HepG2 (cell line): ENCODE data around the gene HINFP. TPM values are rescaled to one million over a fixed set of nuclear protein-coding genes. Genes with fewer than 3 reads are reported as not detected.

Source experiments
- ATF7 ChIP-seq, 2 experiments: fragments of 450-650 bp in 1 of 2; sonication (generic) in 1 of 2; formaldehyde crosslinking in 1 of 2; IDR thresholded peaks; 2 replicates each; pipeline versions ENCODE4 v1.4.0 to v1.6.1; 2016 to 2020; ENCODE audit warnings: antibody characterized with exemption in 1 of 2, mild to moderate bottlenecking in 1 of 2, missing genetic modification reagents in 1 of 2
- CREM ChIP-seq, 2 experiments: sonication (generic) in 1 of 2; formaldehyde crosslinking in 1 of 2; IDR thresholded peaks; 2 replicates each; pipeline versions ENCODE4 v1.4.0 to v1.6.1; 2016 to 2020; ENCODE audit warnings: antibody characterized with exemption in 1 of 2, mild to moderate bottlenecking in 1 of 2, missing genetic modification reagents in 1 of 2
- FOXJ3 ChIP-seq: sonication (generic); formaldehyde crosslinking; IDR thresholded peaks from 2 replicates; pipeline ENCODE4 v1.4.0; 2020; ENCODE audit warnings: missing genetic modification reagents, mild to moderate bottlenecking, borderline replicate concordance
- HOXA9 ChIP-seq: sonication (generic); formaldehyde crosslinking; IDR thresholded peaks from 2 replicates; pipeline ENCODE4 v1.8.1; 2022; ENCODE audit warnings: missing genetic modification reagents, mild to moderate bottlenecking, moderate library complexity, borderline replicate concordance
- MTF2 ChIP-seq: sonication (generic); formaldehyde crosslinking; IDR thresholded peaks from 2 replicates; pipeline ENCODE4 v1.5.0; 2020; ENCODE audit warnings: missing genetic modification reagents, borderline replicate concordance
- MYNN ChIP-seq: sonication (generic); formaldehyde crosslinking; IDR thresholded peaks from 2 replicates; pipeline ENCODE4 v1.4.0; 2020; ENCODE audit warnings: mild to moderate bottlenecking, low read depth, missing genetic modification reagents
- NFRKB ChIP-seq: fragments of 450-650 bp; IDR thresholded peaks from 2 replicates; pipeline ENCODE4 v1.6.1; 2017
- RBFOX2 ChIP-seq: fragments of 200-400 bp; formaldehyde crosslinking; IDR thresholded peaks from 2 replicates; pipeline ENCODE4 v1.6.1; 2017; ENCODE audit warnings: low read depth, mild to moderate bottlenecking, low read length
- RFXANK ChIP-seq: IDR thresholded peaks from 2 replicates; pipeline ENCODE4 v1.6.1; 2016
- SMARCC2 ChIP-seq: fragments of 450-650 bp; IDR thresholded peaks from 2 replicates; pipeline ENCODE4 v1.6.1; 2017; ENCODE audit warnings: antibody characterized with exemption, mild to moderate bottlenecking
- TARDBP ChIP-seq: sonication (generic); formaldehyde crosslinking; IDR thresholded peaks from 2 replicates; pipeline ENCODE4 v1.8.0; 2022; ENCODE audit warnings: mild to moderate bottlenecking, missing genetic modification reagents
- ZBTB38 ChIP-seq: sonication (generic); formaldehyde crosslinking; IDR thresholded peaks from 2 replicates; pipeline ENCODE4 v1.5.1; 2020; ENCODE audit warnings: mild to moderate bottlenecking, missing genetic modification reagents
- ZNF124 ChIP-seq: sonication (generic); formaldehyde crosslinking; IDR thresholded peaks from 2 replicates; pipeline ENCODE4 v1.4.0; 2020; ENCODE audit warnings: missing genetic modification reagents
- ZNF720 ChIP-seq: sonication (generic); formaldehyde crosslinking; IDR thresholded peaks from 2 replicates; pipeline ENCODE4 v1.4.0; 2020; ENCODE audit warnings: missing genetic modification reagents
- ZNF850 ChIP-seq: sonication (generic); formaldehyde crosslinking; conservative IDR thresholded peaks from 2 replicates; pipeline ENCODE4 v1.9.0; 2021; ENCODE audit warnings: mild to moderate bottlenecking, missing genetic modification reagents
- polyA plus RNA-seq, 8 experiments: library from polyadenylated mRNA; depleted of rRNA in 3 of 8; stranded (reverse) in 7 of 8; unstranded in 1 of 8; fragments of >200 nt; fragmentation: Illumina TruSeq in 4 of 8; extraction: Trizol in 4 of 8; gene quantifications; 2 replicates each; pipeline versions ENCODE4 v1.2.1 to v1.2.3, GENCODE V29; 2011 to 2016; ENCODE audit warnings: low read depth in 4 of 8, missing spikeins in 1 of 8, mixed read lengths in 1 of 8; ENCODE audit not compliant: insufficient read depth in 1 of 8
- total RNA-seq, 5 experiments: library from RNA; depleted of rRNA; stranded (reverse); fragments of >200 nt; fragmentation: Illumina TruSeq; extraction: Trizol; gene quantifications; 2 replicates each; pipeline ENCODE4 v1.2.3, GENCODE V29; 2016; ENCODE audit warnings: low read depth in 1 of 5
- TF ChIP-seq, protein P1 (sequence below): sonication (generic); formaldehyde crosslinking; IDR thresholded peaks from 2 replicates; pipeline ENCODE4 v1.5.0; 2020; ENCODE audit warnings: mild to moderate bottlenecking, missing genetic modification reagents
- TF ChIP-seq, protein P2 (sequence below): sonication (generic); formaldehyde crosslinking; IDR thresholded peaks from 2 replicates; pipeline ENCODE4 v1.5.1; 2020; ENCODE audit warnings: missing genetic modification reagents, mild to moderate bottlenecking, borderline replicate concordance
- TF ChIP-seq, protein P3 (sequence below): sonication (generic); formaldehyde crosslinking; IDR thresholded peaks from 2 replicates; pipeline ENCODE4 v1.4.0; 2020; ENCODE audit warnings: low read depth, missing genetic modification reagents
- TF ChIP-seq, protein P4 (sequence below): sonication (generic); formaldehyde crosslinking; conservative IDR thresholded peaks from 2 replicates; pipeline ENCODE4 v1.4.0; 2020; ENCODE audit warnings: missing genetic modification reagents

HINFP gene
- total and polyA plus RNA-seq, 2 of the 13 experiments (the other 11 are each of a cell fraction or from before 2014, with no cell fraction given) = 15.1 to 21.4 TPM

DNA sequence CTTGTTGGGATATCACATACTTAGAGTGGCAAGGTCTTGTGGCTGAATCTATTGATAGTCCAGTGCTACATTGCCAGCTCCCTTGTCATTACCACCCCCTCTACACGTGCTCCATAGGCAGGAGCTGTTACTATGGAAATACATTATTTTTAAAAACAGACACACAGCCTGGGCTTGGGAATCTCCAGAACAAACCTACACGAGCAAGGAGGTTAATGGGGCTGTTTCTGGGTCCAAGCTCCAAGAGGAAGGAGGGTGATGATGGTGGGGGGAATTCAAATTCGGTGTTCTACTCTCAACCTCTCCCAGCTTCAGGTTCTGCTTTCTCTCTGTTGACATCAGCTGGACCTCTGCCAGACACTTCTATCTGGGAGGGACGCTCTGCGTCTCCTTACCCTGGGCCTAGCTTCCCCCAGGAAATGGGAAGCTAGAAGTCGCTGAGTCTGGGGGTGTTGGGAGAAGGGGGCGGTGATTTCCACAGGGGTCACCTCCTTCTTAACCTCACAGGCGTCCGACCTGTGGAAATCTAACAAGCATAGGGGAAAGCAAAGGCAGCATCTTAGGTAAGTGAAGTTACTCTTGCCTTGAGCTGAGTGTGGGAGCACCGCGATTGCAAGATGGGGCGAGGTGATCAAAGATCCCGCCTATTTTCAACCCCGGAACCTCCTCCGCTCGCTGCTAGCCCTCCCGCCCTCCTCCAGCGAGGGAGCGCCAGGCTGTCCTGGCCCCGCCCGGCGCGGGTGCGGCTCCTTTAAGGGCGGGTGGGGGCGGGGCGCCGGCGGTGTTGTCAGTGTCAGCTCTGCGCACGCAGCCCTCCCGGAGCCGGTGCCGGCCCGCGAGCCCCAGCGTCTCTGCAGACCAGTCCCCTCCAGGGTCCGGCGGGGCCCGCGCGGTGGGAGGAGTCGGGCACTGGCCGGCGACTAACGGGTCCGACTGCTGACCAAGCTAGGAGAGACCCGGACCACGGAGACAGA is 14.5 kb upstream of the HINFP start, which contains the start of gene C2CD2L (continued):
- TF ChIP-seq CREM (IDR thresholded peaks at IDR 0.05) (0 out of 2 replicates have a peak, but pooled peaks have one; percentile 16), CREM (CRISPR knock-in tag; IDR thresholded peaks at IDR 0.05) (no peak), ZNF720 (no peak), HOXA9 (no peak), ZNF124 (CRISPR knock-in tag) (no peak), TARDBP (peak; percentile 33; the same call in 1 of the 2 replicates), NFRKB (no peak), MTF2 (CRISPR knock-in tag) (no peak), SMARCC2 (no peak), FOXJ3 (0 out of 2 replicates have a peak, but pooled peaks have one; percentile 37), RFXANK (CRISPR knock-in tag) (no peak), ATF7 (IDR thresholded peaks at IDR 0.05) (no peak), ATF7 (CRISPR knock-in tag; IDR thresholded peaks at IDR 0.05) (no peak), ZNF850 (CRISPR knock-in tag) (no peak), RBFOX2 (peak; percentile 73), MYNN (CRISPR knock-in tag) (no peak), ZBTB38 (CRISPR knock-in tag) (0 out of 2 replicates have a peak, but pooled peaks have one; percentile 20)
- TF ChIP-seq, protein P1, sequence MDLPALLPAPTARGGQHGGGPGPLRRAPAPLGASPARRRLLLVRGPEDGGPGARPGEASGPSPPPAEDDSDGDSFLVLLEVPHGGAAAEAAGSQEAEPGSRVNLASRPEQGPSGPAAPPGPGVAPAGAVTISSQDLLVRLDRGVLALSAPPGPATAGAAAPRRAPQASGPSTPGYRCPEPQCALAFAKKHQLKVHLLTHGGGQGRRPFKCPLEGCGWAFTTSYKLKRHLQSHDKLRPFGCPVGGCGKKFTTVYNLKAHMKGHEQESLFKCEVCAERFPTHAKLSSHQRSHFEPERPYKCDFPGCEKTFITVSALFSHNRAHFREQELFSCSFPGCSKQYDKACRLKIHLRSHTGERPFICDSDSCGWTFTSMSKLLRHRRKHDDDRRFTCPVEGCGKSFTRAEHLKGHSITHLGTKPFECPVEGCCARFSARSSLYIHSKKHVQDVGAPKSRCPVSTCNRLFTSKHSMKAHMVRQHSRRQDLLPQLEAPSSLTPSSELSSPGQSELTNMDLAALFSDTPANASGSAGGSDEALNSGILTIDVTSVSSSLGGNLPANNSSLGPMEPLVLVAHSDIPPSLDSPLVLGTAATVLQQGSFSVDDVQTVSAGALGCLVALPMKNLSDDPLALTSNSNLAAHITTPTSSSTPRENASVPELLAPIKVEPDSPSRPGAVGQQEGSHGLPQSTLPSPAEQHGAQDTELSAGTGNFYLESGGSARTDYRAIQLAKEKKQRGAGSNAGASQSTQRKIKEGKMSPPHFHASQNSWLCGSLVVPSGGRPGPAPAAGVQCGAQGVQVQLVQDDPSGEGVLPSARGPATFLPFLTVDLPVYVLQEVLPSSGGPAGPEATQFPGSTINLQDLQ (CRISPR knock-in tag) = 0 out of 2 replicates have a peak, but pooled peaks have one; percentile 43
- TF ChIP-seq, protein P2, sequence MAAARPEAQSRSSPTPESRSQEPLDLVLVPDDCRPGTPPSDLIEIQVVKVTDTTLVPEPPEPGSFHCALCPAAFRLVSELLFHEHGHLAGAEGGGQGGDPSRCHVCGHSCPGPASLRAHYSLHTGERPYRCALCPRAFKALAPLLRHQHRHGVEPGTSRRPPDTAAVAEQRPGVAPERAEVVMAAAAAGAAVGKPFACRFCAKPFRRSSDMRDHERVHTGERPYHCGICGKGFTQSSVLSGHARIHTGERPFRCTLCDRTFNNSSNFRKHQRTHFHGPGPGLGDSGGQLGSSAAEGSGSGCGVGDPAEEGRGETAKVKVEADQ (CRISPR knock-in tag) = peak; percentile 40; the same call in 1 of the 2 replicates
- TF ChIP-seq, protein P3, sequence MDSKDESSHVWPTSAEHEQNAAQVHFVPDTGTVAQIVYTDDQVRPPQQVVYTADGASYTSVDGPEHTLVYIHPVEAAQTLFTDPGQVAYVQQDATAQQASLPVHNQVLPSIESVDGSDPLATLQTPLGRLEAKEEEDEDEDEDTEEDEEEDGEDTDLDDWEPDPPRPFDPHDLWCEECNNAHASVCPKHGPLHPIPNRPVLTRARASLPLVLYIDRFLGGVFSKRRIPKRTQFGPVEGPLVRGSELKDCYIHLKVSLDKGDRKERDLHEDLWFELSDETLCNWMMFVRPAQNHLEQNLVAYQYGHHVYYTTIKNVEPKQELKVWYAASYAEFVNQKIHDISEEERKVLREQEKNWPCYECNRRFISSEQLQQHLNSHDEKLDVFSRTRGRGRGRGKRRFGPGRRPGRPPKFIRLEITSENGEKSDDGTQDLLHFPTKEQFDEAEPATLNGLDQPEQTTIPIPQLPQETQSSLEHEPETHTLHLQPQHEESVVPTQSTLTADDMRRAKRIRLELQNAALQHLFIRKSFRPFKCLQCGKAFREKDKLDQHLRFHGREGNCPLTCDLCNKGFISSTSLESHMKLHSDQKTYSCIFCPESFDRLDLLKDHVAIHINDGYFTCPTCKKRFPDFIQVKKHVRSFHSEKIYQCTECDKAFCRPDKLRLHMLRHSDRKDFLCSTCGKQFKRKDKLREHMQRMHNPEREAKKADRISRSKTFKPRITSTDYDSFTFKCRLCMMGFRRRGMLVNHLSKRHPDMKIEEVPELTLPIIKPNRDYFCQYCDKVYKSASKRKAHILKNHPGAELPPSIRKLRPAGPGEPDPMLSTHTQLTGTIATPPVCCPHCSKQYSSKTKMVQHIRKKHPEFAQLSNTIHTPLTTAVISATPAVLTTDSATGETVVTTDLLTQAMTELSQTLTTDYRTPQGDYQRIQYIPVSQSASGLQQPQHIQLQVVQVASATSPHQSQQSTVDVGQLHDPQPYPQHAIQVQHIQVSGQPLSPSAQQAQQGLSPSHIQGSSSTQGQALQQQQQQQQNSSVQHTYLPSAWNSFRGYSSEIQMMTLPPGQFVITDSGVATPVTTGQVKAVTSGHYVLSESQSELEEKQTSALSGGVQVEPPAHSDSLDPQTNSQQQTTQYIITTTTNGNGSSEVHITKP (CRISPR knock-in tag) = no peak
- TF ChIP-seq, protein P4, sequence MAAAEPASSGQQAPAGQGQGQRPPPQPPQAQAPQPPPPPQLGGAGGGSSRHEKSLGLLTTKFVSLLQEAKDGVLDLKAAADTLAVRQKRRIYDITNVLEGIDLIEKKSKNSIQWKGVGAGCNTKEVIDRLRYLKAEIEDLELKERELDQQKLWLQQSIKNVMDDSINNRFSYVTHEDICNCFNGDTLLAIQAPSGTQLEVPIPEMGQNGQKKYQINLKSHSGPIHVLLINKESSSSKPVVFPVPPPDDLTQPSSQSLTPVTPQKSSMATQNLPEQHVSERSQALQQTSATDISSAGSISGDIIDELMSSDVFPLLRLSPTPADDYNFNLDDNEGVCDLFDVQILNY (CRISPR knock-in tag) = no peak
